ENCODE measurements around the gene PEF1. TPM values are rescaled to one million over a fixed set of nuclear protein-coding genes. Genes with fewer than 3 reads are reported as not detected.

PEF1 gene
- total and polyA plus RNA-seq, 2 of the 8 experiments (the other 6 are each of a cell fraction or from before 2014, with no cell fraction given), result 35.2 to 69.2 TPM

- no peak for TF ChIP-seq SP1 (IDR thresholded peaks at IDR 0.05; ENCODE audit: low read depth, low read length)
- TF ChIP-seq GTF2F1 (IDR thresholded peaks at IDR 0.05; ENCODE audit: borderline replicate concordance, low read depth, low read length), result no peak
- TF ChIP-seq SIX5 (IDR thresholded peaks at IDR 0.05; ENCODE audit: low read depth, low read length), result no peak
- no peak for DNase-seq (ENCODE audit: low read depth in 1 of 2, low spot score in 2 of 2)
- no peaks in the 10 kb centered on the region for H3K79me2 ChIP-seq (ENCODE audit: control insufficient read depth in 1 of 2, insufficient read depth in 2 of 2, low read length in 2 of 2)
- no peaks in the 10 kb centered on the region; a peak in 1 of 8 replicates for H3K36me3 ChIP-seq (ENCODE audit: control insufficient read depth in 2 of 4, insufficient read depth in 4 of 4, low read length in 3 of 4)
- POLR2A ChIA-PET (ENCODE audit: partially characterized antibody), result interaction anchor here (1.0 to 2.0 kb wide), 3 partner anchors 12 to 492 kb away, joined by 3 to 12 read pairs (median 4); partner anchors contain the start of gene PEF1
- no peak overlapping the region for H3K23ac ChIP-seq (ENCODE audit: insufficient read length)
- H3K18ac ChIP-seq (ENCODE audit: extremely low read depth, low read length), result no peak overlapping the region
- no peak overlapping the region for H2BK5ac ChIP-seq (ENCODE audit: low read depth, low read length)
- no peak overlapping the region for H4K8ac ChIP-seq (ENCODE audit: extremely low read depth, insufficient read depth, low read length)
- no peak overlapping the region for H4K91ac ChIP-seq (replicated peaks; ENCODE audit: insufficient read length, low read length)
- no peak overlapping the region for H2AK5ac ChIP-seq (ENCODE audit: low read depth, low read length)
- H4K5ac ChIP-seq (ENCODE audit: insufficient read length, low read depth, low read length), result no peak overlapping the region
- 86% methylated on average over 14 of the region's 14 CpGs; no CpG with 5 or more reads in 1 of the 2 experiments for WGBS, 2 experiments (ENCODE audit: extremely low coverage in 1 of 2, insufficient coverage in 1 of 2, insufficient read length in 1 of 2, insufficient replicate concordance in 2 of 2, low coverage in 1 of 2, low lambda C conversion rate in 2 of 2, missing lambda C conversion rate in 1 of 2)
- H3K4me3 ChIP-seq (ENCODE audit: extremely low read depth in 1 of 4, insufficient read depth in 2 of 4, low read depth in 3 of 4, low read length in 4 of 4), result no peak overlapping the region
- H3K4ac ChIP-seq (replicated peaks; ENCODE audit: insufficient read length, low read depth, low read length), result no peak overlapping the region
- H2BK12ac ChIP-seq (ENCODE audit: low read depth, low read length), result no peak overlapping the region
- no peaks in the 10 kb centered on the region for H3K23me2 ChIP-seq (ENCODE audit: low read depth, low read length)
- no peak overlapping the region for H2BK20ac ChIP-seq (ENCODE audit: low read length)
- H3K14ac ChIP-seq (ENCODE audit: insufficient read length), result no peak overlapping the region
- H3K4me1 ChIP-seq (replicated peaks in 1 of 4; ENCODE audit: control insufficient read depth in 3 of 4, insufficient read depth in 4 of 4, low read length in 3 of 4), result no peaks in the 10 kb centered on the region
- no peak overlapping the region for H2BK120ac ChIP-seq (replicated peaks; ENCODE audit: low read depth, low read length)
- no peak overlapping the region for H3K9ac ChIP-seq (replicated peaks in 1 of 4; ENCODE audit: extremely low read depth in 1 of 4, low read depth in 3 of 4, low read length in 3 of 4)
- no peaks in the 10 kb centered on the region for H3K9me3 ChIP-seq (ENCODE audit: insufficient read depth in 2 of 2, low read depth in 1 of 2, low read length in 1 of 2)
- peaks cover 0 to 2% of the 10 kb centered on the region in 2 experiments for H4K20me1 ChIP-seq (replicated peaks in 1 of 2; ENCODE audit: control insufficient read depth in 1 of 2, insufficient read depth in 2 of 2, low read length in 2 of 2)
- no peaks in the 10 kb centered on the region for H3K79me1 ChIP-seq (ENCODE audit: low read depth, low read length)
- no peak overlapping the region for H3K27ac ChIP-seq (ENCODE audit: low read depth, low read length)
- no peak overlapping the region for H2AFZ ChIP-seq (ENCODE audit: low read length)
- no peaks in the 10 kb centered on the region for H3K27me3 ChIP-seq (replicated peaks in 1 of 4; ENCODE audit: control insufficient read depth in 3 of 4, extremely low read depth in 1 of 4, insufficient read depth in 3 of 4, low read length in 3 of 4)
- CTCF ChIA-PET (ENCODE audit: partially characterized antibody), result interaction anchor here (1.0 to 19.3 kb wide), 5 partner anchors 13 to 132 kb away, joined by 3 to 370 read pairs (median 5); no protein-coding TSS in a partner anchor
- no peak overlapping the region for H2BK15ac ChIP-seq (ENCODE audit: low read length)
- H3K56ac ChIP-seq (replicated peaks; ENCODE audit: insufficient read length, low read depth, low read length), result no peak overlapping the region
- H3K4me2 ChIP-seq (ENCODE audit: insufficient read depth in 1 of 2, low read depth in 2 of 2, low read length in 2 of 2), result no peak overlapping the region
- no peak for FAIRE-seq
Measured at GRCh38 chr1:31657020-31657804, 12.5 kb upstream of the PEF1 start.
